Body of pancreas (tissue), 4 donors: Measurements from ENCODE around the gene ATP5PB.

Source experiments
- CTCF ChIP-seq, 7 experiments: fragments of 450-650 bp in 4 of 7; fragments of 200-600 bp in 3 of 7; sonication (generic) in 3 of 7; IDR thresholded peaks; one replicate each; pipeline ENCODE4 v1.5.1; 2016 to 2019; ENCODE audit warnings: antibody characterized with exemption in 7 of 7
- POLR2A ChIP-seq, 3 donors: fragments of 450-650 bp; IDR thresholded peaks; one replicate each; pipeline ENCODE4 v1.6.1; 2016; ENCODE audit warnings: antibody characterized with exemption in 3 of 3, mild to moderate bottlenecking in 2 of 3

GRCh38 chr1:111501645-111502044 is 52.4 kb downstream of the ATP5PB start:
- TF ChIP-seq POLR2A (IDR thresholded peaks at IDR 0.05), result peak in 1 of 3 donors; percentile 29
- no peak for TF ChIP-seq CTCF (IDR thresholded peaks at IDR 0.05)
